Activated CD4-positive, alpha-beta T cell treated with anti-CD3 and anti-CD28 coated beads for 36 hours (primary cell): ENCODE data around the gene MTFP1. TPM values are rescaled to one million over a fixed set of nuclear protein-coding genes. Genes with fewer than 3 reads are reported as not detected.
A peak's percentile ranks its signal among the peaks of the same experiment; 100 is the strongest.

Experiments used
- ATAC-seq: fragments of 200-7000 bp; cut with Tn5 transposase; one replicate; pipeline ENCODE4 v1.10.0; 2021; ENCODE audit warnings: mild to moderate bottlenecking, moderate library complexity
- CTCF ChIA-PET: fragments of 350-600 bp; sonication (Branson Sonifier 250); formaldehyde crosslinking; loops from one replicate; lab custom pipeline; 2021; ENCODE audit warnings: antibody characterized with exemption; lab: Charles Lee
- POLR2A ChIA-PET: fragments of 350-600 bp; sonication (Branson Sonifier 250); formaldehyde crosslinking; loops from one replicate; lab custom pipeline; 2021; ENCODE audit warnings: antibody characterized with exemption, inconsistent platforms; lab: Charles Lee
- DNase-seq: peaks from one replicate; pipeline ENCODE4 v3.0.0-alpha.2; 2020
- H3K27ac Mint-ChIP-seq: one replicate; pipeline ENCODE4 v1.8.0; 2021; ENCODE audit warnings: mixed read lengths
- H3K27me3 Mint-ChIP-seq: one replicate; pipeline ENCODE4 v1.8.0; 2021; ENCODE audit warnings: mixed read lengths
- H3K36me3 Mint-ChIP-seq: one replicate; pipeline ENCODE4 v1.8.0; 2021; ENCODE audit warnings: low read depth, mixed read lengths
- H3K4me1 Mint-ChIP-seq: one replicate; pipeline ENCODE4 v1.8.0; 2021; ENCODE audit warnings: mixed read lengths
- H3K4me3 Mint-ChIP-seq: one replicate; pipeline ENCODE4 v1.8.0; 2021; ENCODE audit warnings: mild to moderate bottlenecking, moderate library complexity, mixed read lengths
- H3K9me3 Mint-ChIP-seq: one replicate; pipeline ENCODE4 v1.8.0; 2021; ENCODE audit warnings: low read depth, mixed read lengths
- intact Hi-C, 2 experiments: fragments of 100-400 bp; cut with DNase I in 1 of 2; cut with micrococcal nuclease in 1 of 2; formaldehyde crosslinking; loops; one replicate each; pipeline versions ENCODE4 v1.14.2 to v1.15.1; 2022 to 2024; cut with DNase I, micrococcal nuclease
- total RNA-seq, 2 experiments: library from RNA; stranded (reverse); gene quantifications; one replicate each; pipeline ENCODE4 v1.2.3, GENCODE V29; 2021

MTFP1 gene
- total RNA-seq, 2 experiments from 2014 or later = 47.0 to 54.6 TPM

GRCh38 chr22:30425327-30425615 lies 297 bp upstream of the MTFP1 start:
- ATAC-seq (no peak), DNase-seq (no peak)
- intact Hi-C loops = loop anchor here in 1 of 2 experiments (10.0 kb wide), 1 partner anchor 1620 kb away; the partner anchor contains the start of gene XBP1
- ChIA-PET CTCF (interaction anchor here (0.6 to 7.2 kb wide), 12 partner anchors 8 to 177 kb away, joined by 3 to 90 read pairs (median 9); partner anchors contain the start of genes CASTOR1, RNF215 and SEC14L2), POLR2A (interaction anchor here (0.6 to 3.6 kb wide), 3 partner anchors 17 to 33 kb away, joined by 3 to 18 read pairs (median 3); partner anchors contain the start of gene SEC14L2)
- H3K27me3 Mint-ChIP-seq = no peaks in the 10 kb centered on the region
- H3K9me3 Mint-ChIP-seq = no peaks in the 10 kb centered on the region
- peak overlapping the region; percentile 93 for H3K4me3 Mint-ChIP-seq
- peaks cover 44% of the 10 kb centered on the region for H3K36me3 Mint-ChIP-seq
- H3K4me1 Mint-ChIP-seq = peaks cover 46% of the 10 kb centered on the region
- H3K27ac Mint-ChIP-seq = peak overlapping the region; percentile 97

- H3K4me3 Mint-ChIP-seq = peak overlapping the region; percentile 93
- DNase-seq = peak; percentile 94
- ATAC-seq = peak; percentile 45
- no peaks in the 10 kb centered on the region for H3K27me3 Mint-ChIP-seq
- intact Hi-C loops = loop anchor here (1.0 to 10.0 kb wide), 4 partner anchors 9 to 1622 kb away; partner anchors contain the start of gene XBP1 (in 1 of the 2)
- no peaks in the 10 kb centered on the region for H3K9me3 Mint-ChIP-seq
- H3K27ac Mint-ChIP-seq = peak overlapping the region; percentile 97
- peaks cover 38% of the 10 kb centered on the region for H3K36me3 Mint-ChIP-seq
- ChIA-PET POLR2A (interaction anchor here (0.6 to 0.8 kb wide), 4 partner anchors 12 to 38 kb away, joined by 3 to 5 read pairs (median 4); partner anchors contain the start of gene SEC14L2), CTCF (interaction anchor here (0.6 to 7.2 kb wide), 18 partner anchors 8 to 137 kb away, joined by 3 to 90 read pairs (median 4); partner anchors contain the start of genes CASTOR1, CCDC157, SEC14L2 and SF3A1)
- peaks cover 32% of the 10 kb centered on the region for H3K4me1 Mint-ChIP-seq
These were observed 1.1 kb downstream of the MTFP1 start for GRCh38 chr22:30426388-30427353.

GRCh38 chr22:30427871-30428270 lies 2.3 kb downstream of the MTFP1 start:
- peaks cover 20% of the 10 kb centered on the region for H3K4me1 Mint-ChIP-seq
- H3K27me3 Mint-ChIP-seq = no peaks in the 10 kb centered on the region
- no peak overlapping the region for H3K27ac Mint-ChIP-seq
- ATAC-seq (no peak), DNase-seq (no peak)
- H3K4me3 Mint-ChIP-seq = no peak overlapping the region
- no peaks in the 10 kb centered on the region for H3K9me3 Mint-ChIP-seq
- ChIA-PET CTCF (interaction anchor here (0.6 to 7.1 kb wide), 6 partner anchors 14 to 148 kb away, joined by 3 to 48 read pairs (median 4); partner anchors contain the start of gene SEC14L2), POLR2A (no interaction called here)
- H3K36me3 Mint-ChIP-seq = peaks cover 26% of the 10 kb centered on the region
- intact Hi-C loops = loop anchor here in 1 of 2 experiments (10.0 kb wide), 1 partner anchor 1623 kb away; the partner anchor contains the start of gene XBP1

GRCh38 chr22:30429887-30430286 lies 4.3 kb downstream of the MTFP1 start:
- ChIA-PET POLR2A (no interaction called here), CTCF (interaction anchor here (0.5 to 0.6 kb wide), 2 partner anchors 29 to 209 kb away, joined by 3 to 5 read pairs; no protein-coding TSS in a partner anchor)
- intact Hi-C loops = loop anchor here in 1 of 2 experiments (10.0 kb wide), 1 partner anchor 1625 kb away; the partner anchor contains the start of gene XBP1
- no peaks in the 10 kb centered on the region for H3K9me3 Mint-ChIP-seq
- peaks cover 30% of the 10 kb centered on the region for H3K4me1 Mint-ChIP-seq
- ATAC-seq = no peak
- H3K4me3 Mint-ChIP-seq = no peak overlapping the region
- H3K36me3 Mint-ChIP-seq = peaks cover 24% of the 10 kb centered on the region
- no peak overlapping the region for H3K27ac Mint-ChIP-seq
- no peak for DNase-seq
- no peaks in the 10 kb centered on the region for H3K27me3 Mint-ChIP-seq

GRCh38 chr22:30430933-30431332 lies 5.4 kb downstream of the MTFP1 start:
- H3K4me3 Mint-ChIP-seq = no peak overlapping the region
- POLR2A ChIA-PET = interaction anchor here (0.7 kb wide), 1 partner anchor 720 kb away, joined by 6 read pairs; no protein-coding TSS in a partner anchor
- intact Hi-C loops = no loop called here
- ATAC-seq (no peak), DNase-seq (peak; percentile 15)
- peaks cover 6% of the 10 kb centered on the region for H3K9me3 Mint-ChIP-seq
- no peaks in the 10 kb centered on the region for H3K27me3 Mint-ChIP-seq
- peaks cover 28% of the 10 kb centered on the region for H3K36me3 Mint-ChIP-seq
- CTCF ChIA-PET = interaction anchor here (0.7 to 1.4 kb wide), 5 partner anchors 9 to 463 kb away, joined by 3 to 4 read pairs (median 3); no protein-coding TSS in a partner anchor
- H3K27ac Mint-ChIP-seq = no peak overlapping the region
- H3K4me1 Mint-ChIP-seq = peaks cover 36% of the 10 kb centered on the region

- no peak overlapping the region for H3K4me3 Mint-ChIP-seq
- ChIA-PET CTCF (interaction anchor here (1.2 to 2.3 kb wide), 2 partner anchors 8 to 462 kb away, joined by 3 to 12 read pairs; no protein-coding TSS in a partner anchor), POLR2A (no interaction called here)
- peaks cover 22% of the 10 kb centered on the region for H3K36me3 Mint-ChIP-seq
- DNase-seq = no peak
- no peaks in the 10 kb centered on the region for H3K27me3 Mint-ChIP-seq
- H3K4me1 Mint-ChIP-seq = peaks cover 31% of the 10 kb centered on the region
- H3K27ac Mint-ChIP-seq = no peak overlapping the region
- peaks cover 10% of the 10 kb centered on the region for H3K9me3 Mint-ChIP-seq
- intact Hi-C loops = no loop called here
- no peak for ATAC-seq
These were observed 6.5 kb downstream of the MTFP1 start for GRCh38 chr22:30432096-30432495.

GRCh38 chr22:30432520-30432919 lies 7.0 kb downstream of the MTFP1 start:
- DNase-seq (no peak), ATAC-seq (no peak)
- H3K4me1 Mint-ChIP-seq = peaks cover 27% of the 10 kb centered on the region
- H3K4me3 Mint-ChIP-seq = no peak overlapping the region
- intact Hi-C loops = no loop called here
- CTCF ChIA-PET = interaction anchor here (2.3 kb wide), 1 partner anchor 8 kb away, joined by 12 read pairs; no protein-coding TSS in a partner anchor
- H3K27ac Mint-ChIP-seq = no peak overlapping the region
- no peaks in the 10 kb centered on the region for H3K27me3 Mint-ChIP-seq
- POLR2A ChIA-PET = no interaction called here
- peaks cover 17% of the 10 kb centered on the region for H3K36me3 Mint-ChIP-seq
- H3K9me3 Mint-ChIP-seq = peaks cover 10% of the 10 kb centered on the region

- ATAC-seq (no peak), DNase-seq (no peak)
- no peak overlapping the region for H3K27ac Mint-ChIP-seq
- peaks cover 10% of the 10 kb centered on the region for H3K9me3 Mint-ChIP-seq
- CTCF ChIA-PET = interaction anchor here (0.6 to 2.3 kb wide), 6 partner anchors 9 to 109 kb away, joined by 3 to 12 read pairs (median 4); no protein-coding TSS in a partner anchor
- H3K4me1 Mint-ChIP-seq = peaks cover 27% of the 10 kb centered on the region
- H3K4me3 Mint-ChIP-seq = no peak overlapping the region
- POLR2A ChIA-PET = no interaction called here
- peaks cover 14% of the 10 kb centered on the region for H3K36me3 Mint-ChIP-seq
- intact Hi-C loops = no loop called here
- peaks cover under 1% of the 10 kb centered on the region for H3K27me3 Mint-ChIP-seq
These were observed 7.7 kb downstream of the MTFP1 start for GRCh38 chr22:30433227-30433626.

- H3K27ac Mint-ChIP-seq = peak overlapping the region; percentile 19
- ATAC-seq = no peak
- peaks cover 27% of the 10 kb centered on the region for H3K4me1 Mint-ChIP-seq
- peaks cover 14% of the 10 kb centered on the region for H3K36me3 Mint-ChIP-seq
- no peak for DNase-seq
- peaks cover 6% of the 10 kb centered on the region for H3K27me3 Mint-ChIP-seq
- intact Hi-C loops = no loop called here
- no peak overlapping the region for H3K4me3 Mint-ChIP-seq
- POLR2A ChIA-PET = no interaction called here
- CTCF ChIA-PET = interaction anchor here (0.5 to 2.3 kb wide), 7 partner anchors 9 to 110 kb away, joined by 3 to 12 read pairs (median 4); no protein-coding TSS in a partner anchor
- peaks cover 10% of the 10 kb centered on the region for H3K9me3 Mint-ChIP-seq
These were observed 8.2 kb downstream of the MTFP1 start for GRCh38 chr22:30433773-30434172.

- peaks cover 10% of the 10 kb centered on the region for H3K9me3 Mint-ChIP-seq
- no peak for DNase-seq
- ChIA-PET CTCF (interaction anchor here (0.7 to 2.7 kb wide), 4 partner anchors 8 to 172 kb away, joined by 3 to 16 read pairs (median 4); partner anchors contain the start of gene MTFP1), POLR2A (interaction anchor here (1.3 kb wide), 1 partner anchor 11 kb away, joined by 3 read pairs; no protein-coding TSS in a partner anchor)
- H3K4me1 Mint-ChIP-seq = peaks cover 27% of the 10 kb centered on the region
- peaks cover 14% of the 10 kb centered on the region for H3K36me3 Mint-ChIP-seq
- peak overlapping the region; percentile 75 for H3K4me3 Mint-ChIP-seq
- H3K27ac Mint-ChIP-seq = peak overlapping the region; percentile 93
- peaks cover 6% of the 10 kb centered on the region for H3K27me3 Mint-ChIP-seq
- ATAC-seq = no peak
- intact Hi-C loops = loop anchor here in 1 of 2 experiments (1.0 kb wide), 1 partner anchor 9 kb away; no protein-coding TSS in a partner anchor
These were observed 9.3 kb downstream of the MTFP1 start for GRCh38 chr22:30434843-30435242.
